Adrenal gland (tissue), 12 donors: Measurements from ENCODE around the gene DPPA4. TPM values are rescaled to one million over a fixed set of nuclear protein-coding genes. Genes with fewer than 3 reads are reported as not detected.

ENCODE experiments used
- DNase-seq, 7 donors: peaks; one replicate each; pipeline ENCODE4 v3.0.0-alpha.2; 2019 to 2020
- H3K27ac ChIP-seq, 5 donors: fragments of 200-600 bp; sonication (generic) in 4 of 5; 1 replicate in 3 of 5; 2 replicates in 2 of 5; pipeline versions ENCODE4 v1.5.1 to v1.8.0; 2016 to 2020; ENCODE audit warnings: mild to moderate bottlenecking in 1 of 5
- H3K27me3 ChIP-seq: fragments of 200-600 bp; 2 replicates; pipeline ENCODE4 v1.8.0; 2021
- H3K36me3 ChIP-seq, 2 donors: fragments of 200-600 bp; replicated peaks in 1 of 2; 1 replicate in 1 of 2; 2 replicates in 1 of 2; pipeline versions ENCODE4 v1.5.1 to v1.8.0; 2018 to 2022
- H3K4me1 ChIP-seq, 2 donors: fragments of 200-600 bp; replicated peaks in 1 of 2; 1 replicate in 1 of 2; 2 replicates in 1 of 2; pipeline versions ENCODE4 v1.5.1 to v1.8.0; 2018 to 2021
- H3K4me3 ChIP-seq, 4 donors: fragments of 200-600 bp; sonication (generic) in 3 of 4; one replicate each; pipeline ENCODE4 v1.5.1; 2016 to 2018
- H3K9me3 ChIP-seq, 3 donors: fragments of 200-600 bp; sonication (generic) in 1 of 3; replicated peaks in 1 of 3; 1 replicate in 2 of 3; 2 replicates in 1 of 3; pipeline versions ENCODE4 v1.5.1 to v1.8.0; 2016 to 2021
- POLR2A ChIP-seq, 2 donors: fragments of 450-650 bp; IDR thresholded peaks; one replicate each; pipeline ENCODE4 v1.6.1; 2017; ENCODE audit warnings: antibody characterized with exemption in 2 of 2, mild to moderate bottlenecking in 2 of 2, moderate library complexity in 1 of 2
- WGBS, 4 donors: extraction: QIAGEN DNeasy Blood & Tissue Kit in 2 of 4; methylation state at CpG; one replicate each; pipeline versions ENCODE4 v1.1.5 to v1.1.7; 2013 to 2017; 5-methylcytosine and 5-hydroxymethylcytosine counted together
- intact Hi-C, 2 donors: fragments of 100-400 bp; cut with DNase I; formaldehyde crosslinking; loops; one replicate each; pipeline versions ENCODE4 v1.14.1 to v1.15.0; 2022 to 2023
- polyA plus RNA-seq, 3 donors: library from polyadenylated mRNA; stranded (reverse); fragments of 200-250 nt in 2 of 3; fragments of 350-450 nt in 1 of 3; fragmentation: Illumina TruSeq in 1 of 3; extraction: RNeasy Lipid Tissue Mini Kit (QIAGEN cat#74804) in 1 of 3; gene quantifications; one replicate each; pipeline ENCODE4 v1.2.3, GENCODE V29; 2013 to 2014
- total RNA-seq, 9 donors: library from RNA; depleted of rRNA in 4 of 9; stranded (reverse); fragments of >200 nt in 4 of 9; fragments of 120-200 nt in 1 of 9; fragmentation: NEBNext Ultra II Directional in 1 of 9; extraction: Animal tissue kit (Norgen Biotek cat#: 25700) in 1 of 9; gene quantifications; one replicate each; pipeline versions ENCODE4 v1.1.0 to v1.2.4, GENCODE V29; 2013 to 2023
- TF ChIP-seq, protein P1 (sequence below), 6 experiments: fragments of 450-650 bp in 4 of 6; fragments of 200-600 bp in 2 of 6; sonication (generic) in 1 of 6; IDR thresholded peaks; 1 replicate in 5 of 6; 2 replicates in 1 of 6; pipeline versions ENCODE4 v1.5.1 to v1.8.0; 2016 to 2021; ENCODE audit warnings: antibody characterized with exemption in 6 of 6, mild to moderate bottlenecking in 2 of 6, moderate library complexity in 1 of 6
- donor health status: healthy with polysubstance abuse.
- donor health status: Bipolar disorder and iron deficiency.
- donor health status: DM: yes; HTN: yes; CAD: no.
- donor health status: DM: no; HTN: no; CAD: no.
- donor health status: DM: no; HTN: no; CAD: no.
- donor health status: DM: yes; HTN: yes; CAD: no.

The DPPA4 gene
- total and polyA plus RNA-seq, 12 donors, result 0.16 to 5.3 (median 0.55) TPM; not detected in 5

DNA sequence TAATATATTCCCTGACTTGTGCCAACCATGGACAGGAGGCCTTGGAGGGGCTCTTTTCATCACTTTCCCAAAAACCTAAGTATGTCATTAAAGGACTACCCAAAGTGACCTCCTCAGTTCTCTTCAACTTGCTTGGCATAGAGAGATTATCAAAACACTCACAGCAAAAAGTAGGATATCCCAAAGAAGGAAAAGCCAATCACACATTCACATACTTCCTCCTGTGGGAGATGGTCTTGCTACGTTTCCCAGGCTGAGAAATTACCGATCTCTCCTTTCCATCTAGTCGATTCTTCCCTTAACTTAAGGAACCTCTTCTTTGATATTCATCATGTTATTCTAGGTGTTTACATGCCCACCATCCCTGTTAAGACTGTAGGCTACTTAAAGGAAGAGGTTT, 9.1 kb downstream of the DPPA4 start:
- TF ChIP-seq, protein P1, sequence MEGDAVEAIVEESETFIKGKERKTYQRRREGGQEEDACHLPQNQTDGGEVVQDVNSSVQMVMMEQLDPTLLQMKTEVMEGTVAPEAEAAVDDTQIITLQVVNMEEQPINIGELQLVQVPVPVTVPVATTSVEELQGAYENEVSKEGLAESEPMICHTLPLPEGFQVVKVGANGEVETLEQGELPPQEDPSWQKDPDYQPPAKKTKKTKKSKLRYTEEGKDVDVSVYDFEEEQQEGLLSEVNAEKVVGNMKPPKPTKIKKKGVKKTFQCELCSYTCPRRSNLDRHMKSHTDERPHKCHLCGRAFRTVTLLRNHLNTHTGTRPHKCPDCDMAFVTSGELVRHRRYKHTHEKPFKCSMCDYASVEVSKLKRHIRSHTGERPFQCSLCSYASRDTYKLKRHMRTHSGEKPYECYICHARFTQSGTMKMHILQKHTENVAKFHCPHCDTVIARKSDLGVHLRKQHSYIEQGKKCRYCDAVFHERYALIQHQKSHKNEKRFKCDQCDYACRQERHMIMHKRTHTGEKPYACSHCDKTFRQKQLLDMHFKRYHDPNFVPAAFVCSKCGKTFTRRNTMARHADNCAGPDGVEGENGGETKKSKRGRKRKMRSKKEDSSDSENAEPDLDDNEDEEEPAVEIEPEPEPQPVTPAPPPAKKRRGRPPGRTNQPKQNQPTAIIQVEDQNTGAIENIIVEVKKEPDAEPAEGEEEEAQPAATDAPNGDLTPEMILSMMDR (IDR thresholded peaks at IDR 0.05), result no peak
- no peak for TF ChIP-seq POLR2A (IDR thresholded peaks at IDR 0.05)
- intact Hi-C loops, result no loop called here
- Histone ChIP-seq H3K4me1 (no peaks in the 10 kb centered on the region), H3K27me3 (no peaks in the 10 kb centered on the region), H3K4me3 (no peak overlapping the region), H3K9me3 (no peaks in the 10 kb centered on the region), H3K27ac (no peak overlapping the region), H3K36me3 (no peaks in the 10 kb centered on the region)
- WGBS, 4 donors, result 71 to 85% (median 74%) methylated on average over 3 of the region's 3 CpGs
- DNase-seq, result no peak

DNA sequence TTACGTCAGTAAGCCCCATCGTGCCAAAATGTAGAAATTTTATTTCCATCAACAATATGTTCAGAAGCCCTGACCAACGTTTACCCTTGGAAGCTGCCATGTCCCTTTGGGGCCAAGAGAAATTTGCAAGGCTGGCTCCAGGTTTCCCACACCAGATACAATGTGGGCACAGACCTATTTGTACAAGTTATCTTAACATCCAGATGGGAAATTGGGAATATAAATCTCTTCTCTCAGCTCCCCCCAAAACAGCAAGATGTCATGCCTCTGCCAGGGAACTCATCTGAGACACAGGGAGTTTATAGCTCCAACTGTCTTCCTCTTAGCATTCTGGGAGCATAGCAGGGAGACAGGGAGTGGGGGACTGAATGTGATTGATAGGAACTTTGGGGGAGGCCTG, 11.7 kb downstream of the DPPA4 start:
- TF ChIP-seq, protein P1 (IDR thresholded peaks at IDR 0.05), result no peak
- no peak for TF ChIP-seq POLR2A (IDR thresholded peaks at IDR 0.05)

DNA sequence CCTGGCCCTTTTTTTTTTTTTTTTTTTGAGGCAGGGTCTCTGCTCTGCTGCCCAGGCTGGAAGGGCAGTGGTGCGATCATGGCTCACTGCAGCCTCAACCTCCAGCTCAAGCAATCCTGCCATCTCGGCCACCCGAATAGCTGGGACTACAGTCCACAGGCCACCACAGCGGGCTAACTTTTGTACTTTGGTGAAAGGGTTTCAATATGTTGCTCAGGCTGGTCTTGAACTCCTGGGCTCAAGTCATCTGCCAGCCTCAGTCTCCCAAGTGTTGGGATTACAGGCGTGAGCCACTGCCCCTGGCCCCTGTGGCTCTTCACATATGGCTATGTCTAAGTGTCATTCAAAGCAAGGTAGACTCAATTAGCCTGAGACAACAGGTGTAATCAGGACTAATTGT, 12.2 kb downstream of the DPPA4 start:
- intact Hi-C loops, result no loop called here
- DNase-seq, result no peak
- 72 to 89% (median 81%) methylated on average over 2 to 5 of the region's 5 CpGs for WGBS, 4 donors

More for the DNA sequence above, 11.7 kb downstream of the DPPA4 start:
- no peak for DNase-seq
- 64 to 73% (median 65%) methylated on average over 3 of the region's 3 CpGs for WGBS, 4 donors
- H3K27me3 ChIP-seq, result no peaks in the 10 kb centered on the region
- no peaks in the 10 kb centered on the region for H3K36me3 ChIP-seq
- no peaks in the 10 kb centered on the region for H3K9me3 ChIP-seq
- H3K4me1 ChIP-seq, result no peaks in the 10 kb centered on the region
- intact Hi-C loops, result no loop called here
- H3K4me3 ChIP-seq, result no peak overlapping the region
- H3K27ac ChIP-seq, result no peak overlapping the region

DNA sequence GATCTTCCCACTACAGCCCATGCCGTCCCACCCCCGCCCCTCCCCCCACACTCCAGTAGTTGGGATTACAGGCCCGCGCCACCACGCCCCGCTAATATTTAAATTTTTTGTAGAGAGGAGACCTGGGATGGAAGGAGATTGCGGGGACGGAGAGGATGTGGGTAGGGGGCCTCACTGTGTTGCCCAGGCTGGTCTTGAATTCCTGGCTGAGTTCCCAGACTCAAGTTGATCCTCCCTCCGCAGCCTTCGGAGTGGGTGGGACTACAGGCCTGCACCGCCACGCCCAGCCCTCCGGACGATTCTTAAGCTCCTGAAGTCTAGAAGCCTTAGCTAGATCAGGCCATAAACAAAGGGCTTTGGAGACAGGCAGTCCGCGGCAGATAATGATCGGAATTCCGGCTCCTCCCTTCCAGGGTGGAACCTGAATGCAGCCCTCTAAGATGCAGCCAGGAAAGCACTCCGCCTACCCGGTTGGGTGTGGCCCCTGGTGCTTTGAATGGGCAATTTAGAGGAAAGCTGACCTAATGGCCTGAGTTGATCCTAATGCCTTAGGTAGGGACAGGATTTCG, 21.1 kb downstream of the DPPA4 start, which contains the start of gene DPPA2:
DPPA2 (minus strand) TSS at position 356 of the 569 bp plus-strand sequence. CDS start 1,975 bp downstream, outside the sequence.
- intact Hi-C loops, result no loop called here
- H3K36me3 ChIP-seq, result no peaks in the 10 kb centered on the region
- no peak for DNase-seq
- no peaks in the 10 kb centered on the region for H3K9me3 ChIP-seq
- no peak for TF ChIP-seq POLR2A (IDR thresholded peaks at IDR 0.05)
- TF ChIP-seq, protein P1 (IDR thresholded peaks at IDR 0.05), result no peak
- WGBS, 4 donors, result 85 to 92% (median 87%) methylated on average over 21 of the region's 21 CpGs
- no peak within 1 kb of the TSS for H3K27ac ChIP-seq
- no peaks in the 10 kb centered on the region for H3K4me1 ChIP-seq
- no peak within 1 kb of the TSS for H3K4me3 ChIP-seq
- H3K27me3 ChIP-seq, result no peaks in the 10 kb centered on the region

More for the DNA sequence above, 12.2 kb downstream of the DPPA4 start:
- Histone ChIP-seq H3K36me3 (no peaks in the 10 kb centered on the region), H3K27ac (no peak overlapping the region), H3K9me3 (no peaks in the 10 kb centered on the region), H3K4me3 (no peak overlapping the region), H3K27me3 (no peaks in the 10 kb centered on the region), H3K4me1 (no peaks in the 10 kb centered on the region)
- TF ChIP-seq POLR2A (IDR thresholded peaks at IDR 0.05), result no peak
- TF ChIP-seq, protein P1 (IDR thresholded peaks at IDR 0.05), result no peak
